Spleen (tissue), 11 donors: ENCODE data around the gene CBR1. TPM values are rescaled to one million over a fixed set of nuclear protein-coding genes. Genes with fewer than 3 reads are reported as not detected.
"Not testable (repeated sequence)": the region's sequence is repeated elsewhere in the genome, so short reads cannot be mapped to it uniquely, and the experiment has no call there.

Experiments used
- DNase-seq: peaks from one replicate; pipeline ENCODE4 v3.0.0-alpha.2; 2020
- H3K27ac ChIP-seq, 8 donors: fragments of 200-600 bp; sonication (generic) in 7 of 8; 1 replicate in 4 of 8; 2 replicates in 4 of 8; pipeline versions ENCODE4 v1.5.0 to v1.8.0; 2016 to 2021; ENCODE audit warnings: inconsistent platforms in 4 of 8, mild to moderate bottlenecking in 4 of 8, moderate library complexity in 1 of 8
- H3K27me3 ChIP-seq, 7 donors: fragments of 200-600 bp; sonication (generic) in 6 of 7; replicated peaks in 1 of 7; 1 replicate in 4 of 7; 2 replicates in 3 of 7; pipeline versions ENCODE4 v1.5.0 to v1.8.0; 2016 to 2021; ENCODE audit warnings: inconsistent platforms in 3 of 7, mild to moderate bottlenecking in 1 of 7
- H3K36me3 ChIP-seq, 6 donors: fragments of 200-600 bp; sonication (generic) in 5 of 6; 1 replicate in 4 of 6; 2 replicates in 2 of 6; pipeline versions ENCODE4 v1.5.0 to v1.8.0; 2016 to 2021; ENCODE audit warnings: inconsistent platforms in 2 of 6
- H3K4me1 ChIP-seq, 6 donors: fragments of 200-600 bp; sonication (generic) in 5 of 6; 1 replicate in 3 of 6; 2 replicates in 3 of 6; pipeline versions ENCODE4 v1.5.0 to v1.8.0; 2016 to 2021; ENCODE audit warnings: inconsistent platforms in 3 of 6
- H3K4me3 ChIP-seq, 8 donors: fragments of 200-600 bp; sonication (generic) in 7 of 8; 1 replicate in 4 of 8; 2 replicates in 4 of 8; pipeline versions ENCODE4 v1.5.0 to v1.8.0; 2016 to 2021; ENCODE audit warnings: inconsistent platforms in 4 of 8, mild to moderate bottlenecking in 4 of 8, moderate library complexity in 2 of 8
- H3K9me3 ChIP-seq, 8 donors: fragments of 200-600 bp; sonication (generic) in 7 of 8; 1 replicate in 4 of 8; 2 replicates in 4 of 8; pipeline versions ENCODE4 v1.5.0 to v1.8.0; 2016 to 2021; ENCODE audit warnings: inconsistent platforms in 4 of 8
- CTCF ChIP-seq, 11 experiments: fragments of 200-600 bp in 7 of 11; fragments of 450-650 bp in 4 of 11; sonication (generic) in 4 of 11; IDR thresholded peaks in 8 of 11; conservative IDR thresholded peaks in 3 of 11; 1 replicate in 7 of 11; 2 replicates in 4 of 11; pipeline versions ENCODE4 v1.4.0 to v1.8.0; 2016 to 2021; ENCODE audit warnings: antibody characterized with exemption in 11 of 11, inconsistent platforms in 4 of 11, mild to moderate bottlenecking in 1 of 11
- POLR2A ChIP-seq, 3 donors: fragments of 450-650 bp; IDR thresholded peaks; one replicate each; pipeline ENCODE4 v1.5.1; 2017; ENCODE audit warnings: antibody characterized with exemption in 3 of 3, mild to moderate bottlenecking in 1 of 3
- POLR2AphosphoS5 ChIP-seq, 3 donors: sonication (generic); formaldehyde crosslinking; IDR thresholded peaks; one replicate each; pipeline ENCODE4 v1.5.1; 2017; ENCODE audit warnings: antibody characterized with exemption in 3 of 3
- WGBS, 5 donors: extraction: QIAGEN DNeasy Blood & Tissue Kit in 3 of 5; methylation state at CpG; one replicate each; pipeline versions ENCODE4 v1.1.5 to v1.1.7; 2013 to 2018; 5-methylcytosine and 5-hydroxymethylcytosine counted together
- intact Hi-C: fragments of 100-400 bp; cut with DNase I; formaldehyde crosslinking; loops from one replicate; pipeline ENCODE4 v1.15.0; 2023; ENCODE audit warnings: low total_unique reads
- polyA plus RNA-seq, 3 donors: library from polyadenylated mRNA; stranded (reverse); fragments of 200-250 nt; gene quantifications; one replicate each; pipeline ENCODE4 v1.2.1, GENCODE V29; 2013
- total RNA-seq, 7 donors: library from RNA; depleted of rRNA in 3 of 7; stranded (reverse); fragments of >200 nt in 3 of 7; fragmentation: NEBNext Ultra II Directional in 4 of 7; extraction: Animal tissue kit (Norgen Biotek cat#: 25700) in 4 of 7; gene quantifications; one replicate each; pipeline versions ENCODE4 v1.1.0 to v1.2.1, GENCODE V29; 2016 to 2021
- donor health status: healthy with polysubstance abuse.
- donor health status: DM: no; HTN: no; CAD: no; lungs with moderate emphysema.
- donor health status: DM: no; HTN: no; CAD: no.
- donor health status: Bipolar disorder and iron deficiency.
- donor health status: healthy.
- donor health status: DM: no; HTN: no; CAD: no.
- donor health status: DM: yes; HTN: yes; CAD: no.

The CBR1 gene
- total and polyA plus RNA-seq, 10 donors = 30.7 to 128 (median 45.5) TPM

DNA sequence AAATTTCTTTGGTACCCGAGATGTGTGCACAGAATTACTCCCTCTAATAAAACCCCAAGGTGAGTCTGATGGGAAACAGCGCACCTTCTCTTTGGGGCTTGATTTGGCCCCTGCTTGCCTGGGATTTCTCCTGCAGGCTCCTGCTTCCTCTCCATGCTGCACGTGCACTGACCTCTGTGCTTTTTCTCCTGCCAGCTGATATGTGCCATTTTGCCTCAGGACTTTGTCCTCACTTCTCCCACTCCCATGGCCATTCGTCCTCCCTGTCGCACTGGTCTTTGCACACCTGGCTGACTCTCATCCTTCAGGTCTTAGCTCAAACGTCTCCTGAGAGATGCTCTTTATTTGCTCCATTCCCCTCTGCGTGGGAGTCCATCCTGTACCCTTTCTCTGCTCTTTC lies 1.2 kb downstream of the CBR1 start:
- H3K36me3 ChIP-seq = peaks cover 0 to 33% (median 9%) of the 10 kb centered on the region in 6 donors
- H3K27me3 ChIP-seq = no peaks in the 10 kb centered on the region
- peaks cover 3 to 17% (median 14%) of the 10 kb centered on the region in 8 donors for H3K9me3 ChIP-seq
- peaks cover 21 to 55% (median 30%) of the 10 kb centered on the region in 6 donors for H3K4me1 ChIP-seq
- H3K27ac ChIP-seq = peak overlapping the region in 1 of 8 donors; percentile 89
- intact Hi-C loops = no loop called here
- 87 to 93% (median 89%) methylated on average over 7 of the region's 7 CpGs for WGBS, 5 donors
- DNase-seq = no peak
- H3K4me3 ChIP-seq = peak overlapping the region in 3 of 8 donors; percentile 78 to 96 (median 84)
- no peak for TF ChIP-seq POLR2AphosphoS5 (IDR thresholded peaks at IDR 0.05)
- TF ChIP-seq CTCF (IDR thresholded peaks at IDR 0.05 in 8 of 11, conservative IDR thresholded peaks at IDR 0.05 in 3 of 11) = no peak
- TF ChIP-seq POLR2A (IDR thresholded peaks at IDR 0.05) = no peak

GRCh38 chr21:36072453-36073162 lies 2.8 kb downstream of the CBR1 start:
- Histone ChIP-seq H3K27ac (no peak overlapping the region), H3K9me3 (peaks cover 3 to 17% (median 14%) of the 10 kb centered on the region in 8 donors), H3K4me3 (no peak overlapping the region), H3K27me3 (no peaks in the 10 kb centered on the region), H3K36me3 (peaks cover 0 to 33% (median 9%) of the 10 kb centered on the region in 6 donors), H3K4me1 (peaks cover 21 to 67% (median 34%) of the 10 kb centered on the region in 6 donors)
- intact Hi-C loops = no loop called here
- TF ChIP-seq POLR2AphosphoS5 (IDR thresholded peaks at IDR 0.05) = no peak
- no peak for TF ChIP-seq CTCF (IDR thresholded peaks at IDR 0.05 in 8 of 11, conservative IDR thresholded peaks at IDR 0.05 in 3 of 11)
- no peak for TF ChIP-seq POLR2A (IDR thresholded peaks at IDR 0.05)
- no peak for DNase-seq
- 94 to 98% (median 98%) methylated on average over 12 of the region's 12 CpGs for WGBS, 5 donors

DNA sequence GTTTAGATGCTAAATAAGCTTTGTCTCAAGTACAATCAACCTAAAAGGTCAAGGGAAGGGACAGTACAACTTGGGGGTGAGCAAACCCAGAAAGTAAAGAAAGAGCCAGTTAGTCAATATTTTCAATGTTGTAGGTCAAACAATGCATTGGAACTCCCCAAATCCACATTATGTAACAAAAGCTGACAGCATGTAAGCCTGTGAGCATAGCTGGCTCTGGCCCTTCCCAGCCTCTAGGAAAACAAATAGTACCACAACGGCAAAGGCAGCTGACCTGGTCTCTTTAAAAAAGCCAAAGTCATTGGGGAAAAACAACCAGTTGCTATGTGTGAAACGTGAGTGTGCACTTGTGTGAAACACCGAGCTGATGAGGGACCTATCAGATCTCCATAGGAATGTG lies 3.4 kb downstream of the CBR1 start:
- no peaks in the 10 kb centered on the region for H3K27me3 ChIP-seq
- H3K9me3 ChIP-seq = peaks cover 3 to 14% (median 13%) of the 10 kb centered on the region in 8 donors
- 49 to 81% (median 56%) methylated on average over 3 of the region's 3 CpGs for WGBS, 5 donors
- TF ChIP-seq POLR2A (IDR thresholded peaks at IDR 0.05) (no peak), CTCF (IDR thresholded peaks at IDR 0.05 in 8 of 11, conservative IDR thresholded peaks at IDR 0.05 in 3 of 11) (no peak), POLR2AphosphoS5 (IDR thresholded peaks at IDR 0.05) (no peak)
- H3K27ac ChIP-seq = peak overlapping the region in 3 of 8 donors; percentile 13 to 48 (median 28)
- intact Hi-C loops = no loop called here
- peaks cover 21 to 73% (median 38%) of the 10 kb centered on the region in 6 donors for H3K4me1 ChIP-seq
- H3K4me3 ChIP-seq = no peak overlapping the region
- no peak for DNase-seq
- peaks cover 0 to 33% (median 9%) of the 10 kb centered on the region in 6 donors for H3K36me3 ChIP-seq

GRCh38 chr21:36073911-36074310 lies 4.1 kb downstream of the CBR1 start:
- intact Hi-C loops = not testable (repeated sequence)

More at GRCh38 chr21:36073911-36074310, 4.1 kb downstream of the CBR1 start:
- WGBS, 5 donors = 84 to 91% (median 90%) methylated on average over 5 of the region's 5 CpGs
- H3K9me3 ChIP-seq, DNase-seq, H3K4me3 ChIP-seq, H3K27me3 ChIP-seq: not testable (repeated sequence)
- peaks cover 21 to 80% (median 42%) of the 10 kb centered on the region in 6 donors for H3K4me1 ChIP-seq
- H3K27ac ChIP-seq = peak overlapping the region in 3 of 8 donors; percentile 13 to 48 (median 28)
- peaks cover 0 to 33% (median 9%) of the 10 kb centered on the region in 6 donors for H3K36me3 ChIP-seq
